GM18858 (cell line): ENCODE results near the gene KCNQ2.
"Not testable (repeated sequence)": the region's sequence is repeated elsewhere in the genome, so short reads cannot be mapped to it uniquely, and the experiment has no call there.

ENCODE experiments used
- ATAC-seq: cut with Tn5 transposase; IDR thresholded peaks from one replicate; pipeline ENCODE4 v1.9.1; 2021; ENCODE audit not compliant: unreplicated experiment

KCNQ2 gene

GRCh38 chr20:63491078-63491477, 18.6 kb upstream of the KCNQ2 start:
- ATAC-seq: no peak

- ATAC-seq: no peak
Observed at GRCh38 chr20:63490416-63490815, 18.0 kb upstream of the KCNQ2 start.

GRCh38 chr20:63488315-63489251, 16.1 kb upstream of the KCNQ2 start:
- no peak for ATAC-seq

DNA sequence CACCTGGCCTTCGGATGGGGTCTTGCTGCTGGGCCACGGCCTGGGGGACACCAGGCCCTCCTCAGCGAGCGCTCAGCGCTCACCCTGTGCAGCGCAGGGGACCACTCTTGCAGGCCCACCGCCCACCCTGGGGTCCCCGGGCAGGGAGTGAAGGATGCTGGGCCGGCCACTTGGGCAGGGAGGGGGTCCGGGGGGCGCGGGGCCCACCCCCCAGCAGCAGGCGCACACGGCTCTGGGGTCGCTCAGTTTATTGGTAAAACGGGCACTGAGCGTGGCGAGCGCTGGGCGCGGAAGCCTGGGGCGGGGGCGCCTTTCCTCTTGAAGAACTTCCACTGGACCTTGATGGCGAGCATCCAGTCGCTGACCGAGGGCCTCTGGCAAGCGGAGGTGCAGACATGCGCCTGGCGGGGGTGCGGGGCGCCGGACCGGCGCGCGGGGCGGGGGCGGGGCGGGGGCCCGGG, 15.4 kb upstream of the KCNQ2 start:
- no peak for ATAC-seq

DNA sequence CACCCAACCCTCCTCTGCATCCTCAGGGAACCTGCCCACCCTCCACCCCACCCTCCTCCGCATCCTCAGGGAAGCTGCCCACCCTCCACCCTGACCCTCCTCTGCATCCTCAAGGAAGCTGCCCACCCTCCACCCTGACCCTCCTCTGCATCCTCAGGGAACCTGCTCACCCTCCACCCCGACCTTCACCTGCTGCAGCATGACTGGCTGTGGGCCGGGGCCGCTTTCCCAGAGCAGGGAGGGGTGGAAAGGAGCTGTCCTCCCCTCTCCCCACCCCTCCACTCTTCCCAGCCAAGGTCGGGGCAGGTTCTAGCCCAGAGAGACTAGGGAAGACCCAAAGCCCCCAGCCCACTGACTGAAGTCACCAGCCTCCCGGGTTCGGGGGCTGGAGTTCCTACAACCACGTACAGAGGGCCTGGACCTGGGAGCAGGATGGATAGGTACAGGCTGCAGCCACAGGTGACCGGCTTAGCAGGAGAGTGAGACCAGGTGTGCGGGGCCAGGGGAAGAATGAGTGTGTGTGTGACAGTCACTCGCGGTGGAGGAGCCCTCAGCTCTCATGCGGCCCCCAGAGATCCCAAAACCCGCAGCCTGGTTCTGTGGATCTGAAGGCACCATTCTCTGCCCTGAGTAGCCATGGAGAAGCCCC, 14.8 kb upstream of the KCNQ2 start:
- no peak for ATAC-seq

DNA sequence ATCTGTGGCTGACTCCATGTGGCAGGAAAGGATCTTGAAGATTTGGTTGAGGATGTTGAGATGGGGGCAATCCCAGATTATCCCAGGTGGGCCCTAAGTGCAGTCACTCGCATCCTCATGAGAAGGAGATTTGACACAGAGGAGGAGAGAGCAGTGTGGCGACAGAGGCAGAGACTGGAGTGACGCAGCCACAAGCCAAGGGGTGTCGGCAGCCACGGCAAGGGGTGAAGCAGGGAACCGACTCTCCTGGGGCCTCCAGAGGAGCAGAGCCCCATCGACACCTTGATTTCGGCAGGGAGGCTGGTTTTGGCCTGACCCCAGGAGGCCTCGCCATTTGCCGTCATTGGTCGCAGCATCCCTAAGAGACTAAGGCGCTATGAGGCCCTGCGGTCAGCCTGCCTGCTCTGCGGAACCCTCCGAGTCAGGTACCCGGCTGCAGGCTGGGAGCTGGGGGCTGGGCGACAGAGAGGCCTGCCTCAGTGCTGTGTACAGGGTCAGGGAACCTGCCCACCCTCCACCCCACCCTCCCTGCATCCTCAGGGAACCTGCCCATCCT, 13.9 kb upstream of the KCNQ2 start:
- no peak for ATAC-seq

DNA sequence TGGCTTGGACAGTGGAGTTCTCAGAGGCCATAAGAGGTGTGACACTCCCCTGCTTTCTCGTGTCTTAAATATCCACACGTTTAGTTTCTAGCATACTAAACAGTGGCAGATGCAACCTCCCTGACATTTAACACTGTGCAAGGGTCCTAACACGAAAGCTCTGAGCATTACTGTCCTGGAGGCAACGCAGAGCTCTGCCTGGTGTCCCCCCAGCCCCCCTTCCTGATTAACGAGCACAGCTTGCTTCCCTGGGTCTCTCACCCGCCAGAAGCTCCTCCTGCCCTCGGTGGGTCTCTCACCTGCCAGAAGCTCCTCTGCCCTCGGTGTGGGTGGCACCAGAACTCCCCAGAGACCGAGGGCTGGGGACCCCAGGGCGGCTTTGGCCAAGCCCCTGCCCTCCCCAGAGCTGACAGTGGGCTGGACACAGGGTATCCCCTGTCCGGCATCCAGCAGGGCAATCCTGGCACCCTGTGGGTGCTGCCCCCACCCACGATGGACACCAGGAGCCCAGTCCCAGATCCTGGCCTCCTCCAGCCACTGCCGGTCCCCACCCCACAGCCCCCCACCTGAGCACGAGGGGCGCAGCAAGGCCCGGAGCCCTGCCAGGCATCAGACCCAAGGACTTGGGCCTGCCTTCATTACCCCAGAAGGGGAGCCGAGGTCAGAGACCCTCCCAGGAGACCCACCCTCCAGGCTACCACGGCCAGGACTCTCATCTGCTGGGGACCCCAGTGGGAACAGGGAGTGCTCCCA, 12.4 kb upstream of the KCNQ2 start:
- no peak for ATAC-seq

DNA sequence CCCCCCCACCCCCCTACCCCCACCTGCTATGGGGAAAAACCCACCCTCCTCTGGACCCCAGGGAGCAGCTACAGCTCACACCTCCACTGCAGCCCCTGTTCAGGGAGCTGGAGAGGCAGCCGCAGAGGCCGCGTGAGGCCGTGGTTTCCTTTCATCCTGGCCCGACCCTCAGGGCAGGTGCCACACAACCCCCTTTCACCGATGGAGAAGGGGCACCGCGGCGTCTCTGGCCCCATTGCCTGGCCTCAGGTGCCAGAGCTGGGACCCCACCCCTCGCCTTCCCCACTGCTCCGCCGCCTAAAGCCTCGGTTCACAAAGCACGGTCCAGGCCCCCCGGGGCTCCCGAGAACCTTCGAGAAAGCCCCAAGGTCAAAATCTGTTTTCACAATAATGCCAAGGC, 11.8 kb upstream of the KCNQ2 start:
- no peak for ATAC-seq

GRCh38 chr20:63483834-63484233, 11.4 kb upstream of the KCNQ2 start:
- no peak for ATAC-seq

DNA sequence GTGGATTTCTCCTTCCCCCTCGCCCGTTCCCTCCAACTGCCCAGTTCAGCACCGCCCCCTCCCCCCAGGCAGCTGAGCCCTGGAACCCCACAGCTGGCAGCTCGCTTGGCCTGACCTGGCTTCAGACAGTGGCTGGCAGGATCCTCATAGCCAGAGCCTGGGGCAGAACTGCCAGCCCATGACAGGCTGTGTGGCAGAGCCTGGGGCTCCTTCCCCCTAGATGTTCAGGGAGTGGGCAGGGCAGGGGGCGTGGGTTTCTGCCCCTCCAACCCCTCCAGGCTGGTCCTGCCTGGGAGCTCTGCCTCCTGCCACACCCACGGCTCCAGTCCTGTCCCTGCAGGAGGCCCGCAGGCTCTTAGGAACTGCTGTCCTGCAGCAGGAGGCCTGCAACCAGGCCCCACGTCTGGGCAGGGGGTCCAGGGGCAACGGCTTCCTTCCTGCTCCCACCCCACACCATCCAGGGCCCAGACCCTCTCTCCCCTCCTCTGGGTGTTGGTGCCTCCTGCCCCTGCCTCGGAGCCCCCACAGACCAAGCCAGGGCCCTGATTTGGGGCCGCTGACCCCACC, 9.6 kb upstream of the KCNQ2 start:
- no peak for ATAC-seq

DNA sequence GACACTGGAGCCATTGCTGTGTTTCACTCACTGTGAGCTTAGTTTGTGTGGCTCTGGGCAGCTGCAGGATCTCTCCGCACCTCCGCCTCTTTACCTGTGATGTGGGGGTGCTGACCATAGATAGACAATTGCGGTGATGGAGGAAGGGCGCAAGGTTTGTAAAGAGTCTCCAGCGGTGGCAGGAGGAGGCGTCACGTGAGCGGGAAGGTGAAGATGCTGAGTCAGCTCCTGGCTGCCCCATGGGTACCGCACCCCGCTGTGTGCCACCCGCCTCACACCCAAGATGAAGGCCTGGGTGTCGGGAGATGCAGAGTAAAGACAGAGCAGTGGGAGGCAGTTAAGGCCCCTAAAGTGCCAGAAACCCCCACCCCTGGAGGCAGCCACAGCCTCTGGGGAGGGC, 9.0 kb upstream of the KCNQ2 start:
- ATAC-seq: no peak

- ATAC-seq: not testable (repeated sequence)
Observed at GRCh38 chr20:63479695-63480419, 7.4 kb upstream of the KCNQ2 start.

DNA sequence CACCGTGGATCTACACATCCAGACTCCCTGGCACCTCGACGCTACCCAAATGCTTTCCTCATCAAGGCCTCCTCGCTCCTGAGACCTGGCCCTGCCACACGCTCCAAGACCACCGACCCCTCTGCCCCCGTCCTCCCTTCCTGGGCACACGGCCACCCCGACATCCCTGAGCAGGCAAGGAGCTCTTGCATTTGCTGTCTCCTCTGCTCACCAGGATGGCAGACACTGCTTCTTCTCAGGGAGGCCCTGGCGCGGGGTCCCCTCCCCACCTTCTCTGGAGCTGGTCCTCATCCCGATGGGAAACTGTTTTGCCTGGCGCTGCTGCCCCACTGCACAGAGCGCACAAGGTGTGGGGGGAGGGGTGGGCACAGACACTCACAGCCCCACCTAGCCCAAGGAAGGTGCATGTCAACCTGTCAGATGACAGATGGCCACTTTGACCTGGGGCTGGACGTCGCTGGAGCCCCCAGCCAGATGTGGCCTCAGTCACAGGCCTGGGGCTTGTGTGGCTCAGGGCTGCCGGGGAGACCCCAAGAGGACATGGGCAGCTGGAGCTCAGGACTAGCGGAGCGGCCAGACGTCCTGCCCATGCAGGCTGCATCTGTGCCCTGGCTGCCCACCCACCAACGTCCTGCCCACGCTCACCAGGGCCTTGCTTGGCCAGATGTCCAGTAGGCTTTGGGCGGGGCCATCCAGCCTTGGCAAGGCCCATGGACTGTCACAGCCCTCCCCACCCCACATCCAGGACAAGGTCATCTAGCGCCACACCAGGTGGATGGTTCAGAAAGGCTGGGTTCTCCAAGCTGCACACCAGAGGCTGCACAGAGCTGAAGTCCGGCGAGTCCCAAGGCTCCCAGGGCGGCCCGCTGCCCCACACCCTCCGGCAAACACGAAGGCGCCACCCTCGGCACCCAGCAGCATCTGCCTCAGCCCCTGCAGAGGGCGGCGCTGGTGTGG, 6.2 kb upstream of the KCNQ2 start:
- ATAC-seq: no peak

DNA sequence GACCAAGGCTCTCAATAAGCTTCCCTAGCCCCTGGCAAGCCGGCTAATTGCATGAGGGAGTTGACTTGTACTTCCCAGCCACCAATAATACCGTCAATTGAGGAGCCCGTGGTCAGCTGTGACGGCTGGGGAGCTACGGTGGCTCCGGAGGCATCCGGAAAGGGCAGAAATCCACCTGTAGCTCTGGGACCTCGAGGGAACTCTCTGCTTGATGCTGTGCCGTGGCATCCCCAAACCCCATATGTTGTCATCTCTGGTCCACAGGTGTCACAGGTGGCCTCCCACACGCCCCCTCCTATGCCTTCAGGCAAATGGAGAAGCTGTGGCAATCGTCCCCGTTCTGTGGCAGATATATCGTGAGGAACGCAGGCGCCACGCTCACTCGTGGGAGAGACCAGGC, 5.5 kb upstream of the KCNQ2 start:
- no peak for ATAC-seq

DNA sequence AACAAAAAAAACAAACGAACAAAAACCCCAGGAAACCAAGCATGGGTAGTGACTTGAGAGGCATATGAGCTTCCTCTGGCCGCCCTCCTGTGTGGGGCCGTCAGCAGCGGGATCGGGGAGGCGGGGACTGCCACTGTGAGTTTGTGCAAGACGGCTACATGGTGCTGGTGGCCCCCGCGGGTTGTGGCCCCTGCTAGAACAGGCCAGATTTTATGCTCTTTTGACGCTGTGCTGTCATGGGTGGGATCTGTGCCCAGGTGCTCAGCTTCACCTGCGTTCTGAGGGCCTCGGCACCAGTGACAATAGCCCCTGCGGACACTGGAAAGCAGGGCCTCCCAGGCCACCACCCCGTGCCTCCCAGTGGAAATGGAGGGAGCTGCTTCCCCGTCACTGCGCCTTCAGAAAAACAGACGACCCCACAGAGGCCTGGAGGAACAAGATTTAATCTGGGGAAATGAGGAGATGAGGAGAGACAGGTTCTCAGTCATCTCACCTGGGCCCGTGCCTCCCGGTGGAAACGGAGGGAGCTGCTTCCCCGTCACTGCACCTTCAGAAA, 4.7 kb upstream of the KCNQ2 start:
- ATAC-seq: no peak

GRCh38 chr20:63475209-63475608, 2.8 kb upstream of the KCNQ2 start:
- ATAC-seq: no peak

DNA sequence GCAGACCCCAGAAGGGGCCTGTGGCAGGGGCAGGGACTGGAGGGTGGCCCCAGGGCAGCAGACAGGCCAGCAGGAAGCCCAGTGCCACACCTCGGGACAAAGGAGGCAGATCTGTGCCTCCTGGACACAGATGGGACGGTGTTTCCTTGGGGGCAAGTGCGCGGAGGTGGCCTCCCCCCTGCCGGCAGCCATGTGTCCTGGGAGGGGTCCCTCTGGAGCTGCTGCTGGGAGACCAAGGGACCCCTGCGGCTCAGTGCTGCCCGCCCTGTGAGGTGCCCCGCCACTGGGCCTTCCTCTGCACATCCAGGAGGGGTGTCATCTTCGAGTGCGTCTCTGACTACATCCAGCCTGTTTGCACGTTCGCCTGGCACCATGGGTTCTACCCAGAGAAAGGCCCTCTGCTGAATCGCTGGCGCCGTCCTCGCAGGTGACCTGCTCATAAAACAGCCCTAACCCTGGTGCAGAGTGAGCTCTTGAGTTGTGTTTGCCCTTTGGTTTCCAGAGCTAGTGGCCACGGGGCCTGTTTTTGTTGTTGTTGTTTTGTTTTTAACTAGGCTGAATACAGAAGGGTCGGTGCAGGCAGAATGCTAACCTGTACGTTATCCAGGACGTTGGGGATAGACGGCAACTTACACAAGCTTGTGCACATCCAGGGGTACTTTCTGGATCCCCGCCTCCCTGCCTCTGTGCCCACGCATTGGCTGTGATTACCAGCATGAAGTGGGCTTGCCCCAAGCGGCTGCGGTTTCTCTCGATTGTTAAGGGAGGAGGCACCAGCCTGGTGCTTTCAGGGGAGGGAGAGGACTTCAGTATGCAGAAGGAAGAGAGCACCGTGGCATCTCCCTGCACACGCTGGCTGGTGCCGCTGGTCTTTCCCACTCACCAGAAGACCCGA, 1.3 kb upstream of the KCNQ2 start:
- no peak for ATAC-seq

- no peak for ATAC-seq
Observed at GRCh38 chr20:63472862-63473390, 471 bp upstream of the KCNQ2 start.
